Skeletal muscle satellite cell (primary cell): ENCODE measurements around the gene HEATR5A.
"Not testable (repeated sequence)": the region's sequence is repeated elsewhere in the genome, so short reads cannot be mapped to it uniquely, and the experiment has no call there.

Experiments
- H3K27me3 ChIP-seq: 2 replicates; pipeline ENCODE4 v1.7.0; 2013; ENCODE audit warnings: low read length; ENCODE audit not compliant: control insufficient read depth, insufficient read depth
- H3K36me3 ChIP-seq: 2 replicates; pipeline ENCODE4 v1.7.0; 2013; ENCODE audit warnings: mild to moderate bottlenecking, control low read depth, low read length; ENCODE audit not compliant: insufficient read depth
- H3K4me1 ChIP-seq: 2 replicates; pipeline ENCODE4 v1.7.0; 2013; ENCODE audit warnings: low read length; ENCODE audit not compliant: control insufficient read depth, insufficient read depth
- H3K4me2 ChIP-seq: 2 replicates; pipeline ENCODE4 v1.7.0; 2013; ENCODE audit warnings: mild to moderate bottlenecking, low read length
- H3K4me3 ChIP-seq: 2 replicates; pipeline ENCODE4 v1.7.0; 2013; ENCODE audit warnings: low read length
- H3K9ac ChIP-seq: 2 replicates; pipeline ENCODE4 v1.7.0; 2013; ENCODE audit warnings: mild to moderate bottlenecking, low read depth, low read length, moderate library complexity
- H3K9me3 ChIP-seq: replicated peaks from 2 replicates; pipeline ENCODE4 v1.7.0; 2013; ENCODE audit warnings: mild to moderate bottlenecking, control low read depth, low read length

HEATR5A gene

GRCh38 chr14:31382221-31382620, 38.1 kb downstream of the HEATR5A start:
- H3K4me2 ChIP-seq: no peak overlapping the region
- no peaks in the 10 kb centered on the region for H3K9me3 ChIP-seq
- no peaks in the 10 kb centered on the region for H3K27me3 ChIP-seq
- H3K36me3 ChIP-seq: peaks cover 54% of the 10 kb centered on the region
- H3K9ac ChIP-seq: no peak overlapping the region
- peaks cover 4% of the 10 kb centered on the region for H3K4me1 ChIP-seq
- H3K4me3 ChIP-seq: no peak overlapping the region

GRCh38 chr14:31380106-31380505, 40.2 kb downstream of the HEATR5A start:
- H3K4me1 ChIP-seq: peaks cover 4% of the 10 kb centered on the region
- no peak overlapping the region for H3K4me2 ChIP-seq
- no peaks in the 10 kb centered on the region for H3K9me3 ChIP-seq
- H3K36me3 ChIP-seq: peaks cover 49% of the 10 kb centered on the region
- no peaks in the 10 kb centered on the region for H3K27me3 ChIP-seq
- no peak overlapping the region for H3K4me3 ChIP-seq
- no peak overlapping the region for H3K9ac ChIP-seq

GRCh38 chr14:31379125-31379947, 41.0 kb downstream of the HEATR5A start:
- not testable (repeated sequence) for H3K4me2 ChIP-seq, H3K27me3 ChIP-seq, H3K4me1 ChIP-seq, H3K4me3 ChIP-seq, H3K9ac ChIP-seq, H3K9me3 ChIP-seq
- peaks cover 51% of the 10 kb centered on the region for H3K36me3 ChIP-seq

- Histone ChIP-seq H3K4me1 (peaks cover 4% of the 10 kb centered on the region), H3K27me3 (no peaks in the 10 kb centered on the region), H3K4me2 (no peak overlapping the region), H3K36me3 (peaks cover 48% of the 10 kb centered on the region), H3K4me3 (no peak overlapping the region), H3K9me3 (no peaks in the 10 kb centered on the region), H3K9ac (no peak overlapping the region)
These were observed 42.9 kb downstream of the HEATR5A start for GRCh38 chr14:31377433-31377832.

GRCh38 chr14:31371646-31372045, 48.7 kb downstream of the HEATR5A start:
- H3K36me3 ChIP-seq: peaks cover 44% of the 10 kb centered on the region
- no peaks in the 10 kb centered on the region for H3K27me3 ChIP-seq
- H3K4me1 ChIP-seq: no peaks in the 10 kb centered on the region
- no peaks in the 10 kb centered on the region for H3K9me3 ChIP-seq
- H3K9ac ChIP-seq: no peak overlapping the region
- H3K4me2 ChIP-seq: no peak overlapping the region
- H3K4me3 ChIP-seq: no peak overlapping the region

GRCh38 chr14:31363331-31364073, 56.8 kb downstream of the HEATR5A start:
- Histone ChIP-seq H3K36me3 (peaks cover 6% of the 10 kb centered on the region), H3K4me1 (peaks cover 11% of the 10 kb centered on the region), H3K4me3 (no peak overlapping the region), H3K27me3 (no peaks in the 10 kb centered on the region), H3K9ac (no peak overlapping the region), H3K4me2 (no peak overlapping the region), H3K9me3 (no peaks in the 10 kb centered on the region)

GRCh38 chr14:31362746-31363145, 57.6 kb downstream of the HEATR5A start:
- H3K4me1 ChIP-seq: peaks cover 11% of the 10 kb centered on the region
- peaks cover 14% of the 10 kb centered on the region for H3K36me3 ChIP-seq
- no peaks in the 10 kb centered on the region for H3K27me3 ChIP-seq
- no peaks in the 10 kb centered on the region for H3K9me3 ChIP-seq
- H3K4me2 ChIP-seq: no peak overlapping the region
- H3K9ac ChIP-seq: no peak overlapping the region
- no peak overlapping the region for H3K4me3 ChIP-seq

- Histone ChIP-seq H3K9ac (peak overlapping the region; percentile 41), H3K36me3 (peaks cover 17% of the 10 kb centered on the region), H3K4me1 (peaks cover 11% of the 10 kb centered on the region), H3K4me2 (peak overlapping the region; percentile 22)
- H3K4me3 ChIP-seq, H3K9me3 ChIP-seq, H3K27me3 ChIP-seq: not testable (repeated sequence)
These were observed 58.6 kb downstream of the HEATR5A start for GRCh38 chr14:31361761-31362160.

GRCh38 chr14:31360919-31361662, 59.3 kb downstream of the HEATR5A start:
- H3K9ac ChIP-seq: peak overlapping the region; percentile 41
- H3K9me3 ChIP-seq: no peaks in the 10 kb centered on the region
- peaks cover 17% of the 10 kb centered on the region for H3K36me3 ChIP-seq
- peak overlapping the region; percentile 22 for H3K4me2 ChIP-seq
- H3K4me3 ChIP-seq: no peak overlapping the region
- H3K4me1 ChIP-seq: peaks cover 13% of the 10 kb centered on the region
- no peaks in the 10 kb centered on the region for H3K27me3 ChIP-seq

- Histone ChIP-seq H3K27me3 (no peaks in the 10 kb centered on the region), H3K4me2 (no peak overlapping the region), H3K9me3 (no peaks in the 10 kb centered on the region), H3K4me3 (no peak overlapping the region), H3K36me3 (peaks cover 17% of the 10 kb centered on the region), H3K9ac (no peak overlapping the region), H3K4me1 (peaks cover 17% of the 10 kb centered on the region)
These were observed 63.1 kb downstream of the HEATR5A start for GRCh38 chr14:31357279-31357678.

GRCh38 chr14:31346097-31346496, 74.3 kb downstream of the HEATR5A start:
- Histone ChIP-seq H3K27me3 (no peaks in the 10 kb centered on the region), H3K9me3 (no peaks in the 10 kb centered on the region), H3K9ac (no peak overlapping the region), H3K4me2 (no peak overlapping the region), H3K4me1 (no peaks in the 10 kb centered on the region), H3K36me3 (peaks cover 30% of the 10 kb centered on the region), H3K4me3 (no peak overlapping the region)
